HG02642 (cell line): ENCODE data around the gene TRIM71.
"Not testable (repeated sequence)": the region's sequence is repeated elsewhere in the genome, so short reads cannot be mapped to it uniquely, and the experiment has no call there.

Experiments
- ATAC-seq: cut with Tn5 transposase; IDR thresholded peaks from one replicate; pipeline ENCODE4 v1.9.1; 2021; ENCODE audit warnings: mild to moderate bottlenecking; ENCODE audit not compliant: unreplicated experiment, poor library complexity

TRIM71 gene

DNA sequence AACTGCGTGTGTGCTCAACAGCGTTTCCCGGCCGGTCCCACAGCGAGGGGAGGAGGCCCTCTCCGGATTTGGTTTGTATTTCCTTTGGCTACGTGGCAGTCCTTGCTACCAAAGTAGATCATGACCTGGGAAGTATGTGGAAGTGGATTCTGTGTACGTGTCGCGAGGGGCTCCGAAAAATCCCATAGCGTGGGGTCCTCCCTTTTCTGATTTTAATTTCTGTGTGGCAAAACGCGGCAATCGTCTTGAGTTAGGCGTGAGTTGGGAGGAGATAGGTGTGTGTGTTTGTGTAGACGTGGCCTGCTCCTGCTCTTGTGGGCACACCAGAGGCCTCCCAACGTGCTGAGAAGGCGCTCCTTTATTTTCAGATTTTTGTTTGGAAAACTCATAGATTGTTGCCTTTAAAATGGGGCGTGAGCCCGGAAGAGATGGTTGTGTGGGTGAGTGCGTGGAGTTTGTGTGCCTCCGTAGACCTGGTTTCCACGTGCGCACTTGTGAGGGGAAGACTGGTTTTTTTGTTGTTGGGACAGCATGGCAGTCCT, 1.2 kb downstream of the TRIM71 start:
- ATAC-seq: no peak

DNA sequence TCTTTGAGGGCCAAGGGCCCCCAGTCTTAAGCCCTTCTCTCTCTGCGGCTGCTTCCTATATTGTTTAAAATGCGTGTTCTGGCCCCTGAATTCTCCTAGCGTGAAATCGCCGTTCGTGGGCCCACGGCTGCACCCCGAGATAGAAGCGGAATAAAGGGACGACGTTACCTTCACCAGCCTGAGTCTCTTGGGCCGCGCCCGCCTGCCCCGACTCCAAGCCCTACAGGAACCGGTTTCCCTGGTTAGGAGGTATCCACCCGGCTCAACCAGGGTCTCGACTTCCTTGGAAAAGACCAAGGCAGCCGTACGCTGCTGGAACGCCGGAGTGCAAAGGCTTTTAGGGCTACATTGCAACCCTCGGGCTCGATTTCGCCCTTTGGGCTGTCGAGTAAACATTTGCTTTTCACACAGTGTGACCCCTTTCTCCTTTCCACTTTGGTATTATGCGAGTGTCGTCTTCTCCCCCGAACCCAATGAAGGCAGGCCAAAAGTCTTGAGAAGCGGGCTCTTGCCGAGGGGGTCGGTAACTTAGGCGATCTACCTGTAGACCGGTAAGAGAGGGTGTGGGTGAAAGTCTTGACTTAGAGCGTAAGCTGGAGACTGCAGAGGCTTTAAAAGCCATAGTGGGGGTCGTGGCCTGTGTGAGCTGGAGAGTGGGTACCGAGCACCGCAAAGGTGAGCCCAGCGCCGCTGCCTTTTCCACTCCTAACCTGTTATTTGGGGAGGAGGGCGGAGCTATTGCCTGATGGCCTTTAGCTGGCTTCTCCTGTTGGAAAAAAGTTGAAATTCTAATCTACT, 2.0 kb downstream of the TRIM71 start:
- no peak for ATAC-seq

DNA sequence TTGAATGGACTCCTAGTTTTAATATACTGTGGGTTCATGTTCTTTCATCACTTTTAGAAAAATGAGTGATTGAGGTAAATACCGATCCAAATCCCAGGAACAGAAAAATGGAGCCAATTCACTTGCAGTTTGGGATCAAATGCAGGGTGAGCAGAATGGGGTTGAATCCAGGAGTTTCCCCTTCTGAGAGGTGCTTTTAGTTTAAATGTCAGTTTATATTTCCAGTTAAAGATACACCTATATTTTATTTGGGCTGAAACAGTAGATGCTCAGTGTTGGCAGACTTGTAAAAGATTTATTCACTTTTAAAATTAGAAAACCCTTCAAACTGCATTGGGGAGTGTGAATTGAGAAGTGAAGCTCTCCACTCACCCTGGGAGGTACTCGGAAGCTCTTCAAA, 2.6 kb downstream of the TRIM71 start:
- no peak for ATAC-seq

DNA sequence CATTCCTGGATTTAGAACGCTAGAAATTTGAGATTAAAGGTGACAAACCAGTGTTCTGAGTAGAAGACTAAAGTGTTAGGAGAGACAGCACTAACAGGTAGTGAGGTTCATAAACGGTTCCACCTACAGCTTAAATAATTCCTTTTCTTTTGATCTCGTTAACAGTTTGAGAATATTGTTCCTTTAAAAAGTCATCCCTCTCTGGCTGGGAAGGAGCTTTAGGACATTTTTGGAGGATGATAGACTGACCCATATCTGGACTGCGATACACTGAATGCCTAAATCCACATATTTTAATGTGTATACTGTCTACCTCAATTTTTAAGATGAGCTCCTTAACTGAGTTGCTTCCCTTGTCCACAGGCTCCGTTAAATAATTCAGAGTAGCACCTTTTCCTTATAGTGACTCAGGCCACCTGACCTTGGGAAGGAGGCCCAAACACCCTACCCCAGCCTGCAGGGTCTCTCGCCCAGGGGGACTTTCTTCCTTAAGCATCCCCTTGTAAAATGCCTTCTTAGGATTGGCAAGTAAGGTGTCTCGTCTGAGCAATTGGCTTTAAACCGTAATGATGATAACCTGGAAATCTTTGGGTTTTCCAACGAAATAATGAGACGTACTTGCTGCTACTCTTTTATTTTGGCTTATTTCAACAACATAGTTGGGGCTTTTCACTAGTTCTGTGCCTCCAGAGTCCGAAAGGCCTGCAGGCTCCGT, 3.3 kb downstream of the TRIM71 start:
- ATAC-seq: no peak

DNA sequence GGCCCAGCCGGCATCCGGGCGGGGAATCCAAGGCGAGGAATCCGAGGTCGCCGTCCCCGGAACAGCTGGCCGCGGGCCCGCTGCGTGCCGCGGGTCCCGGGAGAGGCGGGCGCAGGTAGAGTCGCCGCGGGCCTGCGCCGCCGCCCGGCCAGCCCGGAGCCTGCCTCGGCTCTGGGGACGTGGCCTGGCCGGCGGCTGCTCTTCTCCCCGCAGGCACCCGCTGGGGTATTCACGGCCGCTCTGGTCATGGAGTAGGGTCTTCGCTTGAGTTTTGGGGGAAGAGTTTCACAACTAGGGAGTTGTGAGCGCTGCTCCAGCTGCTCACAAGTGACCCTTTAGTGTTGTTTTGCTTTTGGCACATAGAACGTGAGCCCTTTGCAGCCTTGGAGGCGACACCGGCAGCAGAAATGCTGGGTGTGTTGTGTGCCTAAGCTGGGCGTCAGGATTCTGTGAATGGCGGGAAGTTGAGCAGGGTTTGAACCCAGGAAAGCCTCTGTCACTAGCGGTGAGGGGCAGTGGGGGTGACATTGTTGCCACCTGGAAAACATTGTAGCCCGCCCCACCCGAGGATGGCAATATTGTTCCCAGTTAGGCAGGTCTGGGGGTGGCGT, 4.0 kb downstream of the TRIM71 start:
- ATAC-seq: no peak

DNA sequence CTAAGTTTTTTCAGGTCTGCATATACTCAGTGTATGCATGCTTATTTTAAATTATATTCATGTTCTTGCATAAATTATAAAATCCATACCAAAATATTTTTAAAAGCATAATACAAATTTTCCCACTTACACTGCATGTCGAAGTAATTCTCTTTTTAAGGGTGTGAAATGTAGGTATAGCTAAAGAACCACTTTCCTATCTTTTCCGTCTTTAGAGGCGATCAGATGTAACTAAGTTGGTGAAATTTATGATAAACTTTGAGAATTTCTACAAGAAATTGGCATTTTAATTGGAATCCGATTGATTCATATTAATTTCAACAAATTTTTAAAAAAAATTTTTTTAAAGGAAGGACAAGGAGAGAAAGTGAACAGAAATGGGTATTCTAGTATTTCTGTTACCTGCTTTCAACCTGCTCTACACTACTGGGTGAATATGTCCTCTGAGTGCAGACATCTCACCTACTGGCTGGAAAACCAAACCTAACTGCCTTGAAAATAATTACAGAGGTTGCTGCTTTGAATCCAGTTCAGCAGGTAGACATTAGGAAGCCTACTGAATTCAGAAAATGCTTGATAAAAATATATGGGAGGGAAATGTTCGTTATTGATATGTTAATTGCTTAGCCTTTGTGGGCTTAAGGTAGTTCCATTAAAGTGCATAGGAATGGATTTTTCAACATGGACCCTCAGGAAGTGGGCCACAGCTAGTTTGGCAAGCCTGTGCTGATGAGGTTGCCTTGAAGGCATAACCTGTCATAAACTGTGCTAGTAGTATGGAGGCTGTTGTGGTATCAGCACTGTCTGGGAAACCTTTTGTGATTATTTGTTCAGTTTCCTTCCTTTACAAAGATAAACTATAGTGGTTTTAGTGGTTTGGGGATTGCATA, 5.1 kb downstream of the TRIM71 start:
- no peak for ATAC-seq

DNA sequence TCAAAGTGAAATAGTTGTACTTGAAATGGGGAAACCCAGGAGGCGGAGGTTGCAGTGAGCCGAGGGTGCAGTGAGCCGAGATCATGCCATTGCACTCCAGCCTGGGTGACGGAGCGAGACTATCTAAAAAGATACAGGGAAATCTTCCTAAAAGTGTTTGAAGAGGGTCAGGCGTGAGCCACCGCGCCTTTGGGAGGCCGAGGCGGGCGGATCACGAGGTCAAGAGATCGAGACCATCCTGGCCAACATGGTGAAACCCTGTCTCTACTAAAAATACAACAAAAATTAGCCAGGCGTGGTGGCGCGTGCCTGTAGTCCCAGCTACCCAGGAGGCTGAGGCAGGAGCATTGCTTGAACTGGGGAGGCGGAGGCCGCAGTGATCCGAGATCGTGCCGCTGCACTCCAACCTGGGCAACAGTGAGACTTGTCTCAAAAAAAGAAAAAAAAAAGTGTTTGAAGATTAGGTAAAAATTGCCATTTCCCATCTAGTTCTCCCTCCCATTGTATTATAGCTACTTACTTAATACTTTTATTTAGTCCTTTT, 5.9 kb downstream of the TRIM71 start:
- ATAC-seq: not testable (repeated sequence)

DNA sequence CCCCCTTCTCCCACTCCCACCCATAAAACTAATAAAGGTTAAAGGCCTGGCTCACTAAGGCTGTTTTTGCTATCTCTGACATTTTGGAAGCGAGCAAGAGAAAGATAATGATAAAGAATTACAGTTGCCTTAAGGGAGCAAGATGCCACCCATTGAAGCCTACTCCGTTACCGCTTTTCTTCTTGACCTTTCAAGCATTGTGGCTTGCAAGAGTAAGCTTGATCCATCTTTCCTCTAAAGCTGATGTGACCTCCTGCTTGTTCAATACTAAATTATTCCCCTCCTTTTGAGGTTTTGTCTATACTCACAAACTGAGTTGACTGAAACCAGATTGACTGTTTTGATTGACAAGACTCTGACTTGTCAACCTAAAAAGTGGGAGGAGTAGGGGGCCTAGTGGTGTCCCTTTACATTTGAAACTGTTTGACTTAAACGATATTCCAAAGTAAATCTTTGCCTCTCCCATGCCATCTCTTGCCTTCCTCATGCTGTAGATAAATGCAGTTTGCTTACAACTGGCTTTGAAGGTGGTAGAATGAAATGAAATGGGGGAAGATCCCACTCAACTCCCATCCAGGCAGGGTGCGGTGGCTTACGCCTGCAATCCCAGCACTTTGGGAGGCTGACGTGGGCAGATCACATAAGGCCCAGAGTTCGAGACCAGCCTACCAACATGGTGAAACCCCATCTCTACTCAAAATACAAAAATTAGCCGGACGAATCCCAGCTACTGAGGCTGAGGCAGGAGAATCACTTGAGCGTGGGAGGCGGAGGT, 8.0 kb downstream of the TRIM71 start:
- ATAC-seq: no peak

DNA sequence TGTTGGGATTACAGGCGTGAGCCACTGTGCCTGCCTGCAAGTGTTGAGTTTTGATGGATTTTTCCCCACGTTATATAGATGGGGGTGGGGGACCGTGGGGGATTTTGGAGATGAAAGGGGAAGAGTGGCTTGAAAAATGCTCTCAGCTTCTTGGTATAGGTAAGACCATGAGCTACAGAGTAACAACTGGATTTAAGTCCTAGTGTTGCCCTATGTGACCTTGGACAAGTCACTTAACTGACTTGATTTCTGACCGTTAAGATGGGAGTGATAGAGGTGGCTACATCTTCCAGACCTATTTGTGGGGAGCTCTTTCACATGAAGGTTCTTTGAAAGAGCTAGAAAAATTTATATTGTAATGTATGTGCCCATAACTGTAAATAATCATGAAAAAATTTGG, 13.3 kb downstream of the TRIM71 start:
- no peak for ATAC-seq

DNA sequence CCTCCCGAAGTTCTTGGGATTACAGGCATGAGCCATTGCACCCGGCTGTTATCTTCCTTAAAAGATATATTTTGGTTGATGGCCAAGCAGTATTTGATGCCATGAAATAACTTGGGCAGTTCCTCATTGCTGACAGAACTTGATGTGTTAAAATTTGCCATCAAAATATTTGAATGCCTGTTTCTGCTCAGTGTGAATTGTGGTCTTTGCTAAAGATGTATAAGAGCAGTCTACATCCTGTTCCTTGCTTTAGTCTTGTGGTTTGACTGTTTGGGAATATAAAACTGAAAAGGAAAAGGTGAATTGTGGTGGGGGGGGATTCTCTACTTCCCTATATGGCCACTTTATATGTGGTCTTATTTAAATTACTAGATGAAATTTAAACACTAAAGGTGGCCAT, 14.0 kb downstream of the TRIM71 start:
- no peak for ATAC-seq

DNA sequence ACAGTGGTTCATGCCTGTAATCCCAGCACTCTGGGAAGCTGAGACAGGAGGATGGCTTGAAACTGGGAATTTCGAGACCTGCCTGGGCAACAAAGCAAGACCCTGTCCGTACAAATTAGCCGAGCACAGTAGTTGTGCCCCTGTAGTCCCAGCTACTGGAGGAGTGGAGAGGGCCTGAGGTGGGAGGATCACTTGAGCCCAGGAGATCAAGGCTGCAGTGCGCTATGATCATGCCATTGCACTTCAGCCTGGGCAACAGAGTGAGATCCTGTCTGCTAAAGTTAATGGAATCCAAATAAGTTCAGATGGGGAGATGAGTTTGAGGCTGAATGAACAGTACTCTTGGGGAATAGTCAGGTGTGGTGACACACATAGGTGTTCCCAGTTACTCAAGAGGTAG, 14.4 kb downstream of the TRIM71 start:
- no peak for ATAC-seq

DNA sequence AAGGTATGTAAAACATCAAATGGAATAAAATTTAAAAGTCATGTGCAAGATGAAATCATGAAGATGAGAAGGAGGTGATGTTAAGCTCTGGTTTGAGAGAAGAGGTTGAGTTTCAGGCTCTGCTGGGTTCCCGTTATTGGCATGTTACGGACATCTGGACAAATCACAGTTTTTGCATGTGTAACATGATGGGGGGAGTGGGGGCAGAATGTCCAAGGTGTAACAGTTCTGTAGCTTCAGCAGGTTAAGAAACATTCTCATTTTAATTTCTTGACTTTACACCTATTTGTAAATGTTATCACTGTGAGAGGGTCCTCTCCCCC, 17.2 kb downstream of the TRIM71 start:
- ATAC-seq: no peak

DNA sequence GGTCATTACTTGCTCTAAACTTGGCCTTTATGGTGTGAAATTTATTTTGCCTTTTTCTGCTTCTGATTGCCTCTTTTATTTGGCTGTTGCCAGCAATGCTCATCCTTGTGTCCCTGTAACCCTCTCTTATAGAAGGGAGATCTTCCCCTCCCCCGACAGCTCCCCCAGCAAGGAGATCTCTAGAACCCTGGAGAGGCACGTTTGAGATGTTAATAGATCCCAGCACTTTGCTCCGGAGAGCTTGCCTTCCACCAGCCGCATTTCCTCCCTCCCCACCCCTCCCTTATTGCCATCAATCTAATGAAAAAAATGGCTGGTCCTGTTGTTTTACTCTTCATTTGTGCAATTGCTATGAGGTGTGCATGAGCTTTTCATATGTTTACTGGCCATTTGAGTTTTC, 18.2 kb downstream of the TRIM71 start:
- no peak for ATAC-seq

DNA sequence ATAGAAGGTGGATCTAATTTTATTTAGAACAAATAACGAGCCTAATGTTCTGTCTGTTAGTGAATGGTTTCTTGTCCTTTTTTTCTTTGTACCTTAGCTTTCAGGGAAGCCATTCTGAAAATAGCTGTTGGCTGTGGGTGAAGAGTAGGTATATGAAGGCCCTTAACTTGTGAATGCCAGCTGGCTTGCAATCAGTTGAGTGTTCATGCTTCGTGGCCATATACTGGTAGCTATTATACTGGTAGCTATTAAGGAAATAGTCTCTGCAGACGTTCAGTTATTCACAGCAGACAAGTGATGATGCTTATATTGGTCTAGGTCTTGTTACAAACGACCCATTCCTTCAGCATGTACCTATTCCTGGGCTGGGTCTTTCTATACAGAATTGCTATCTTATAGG, 18.8 kb downstream of the TRIM71 start:
- no peak for ATAC-seq

DNA sequence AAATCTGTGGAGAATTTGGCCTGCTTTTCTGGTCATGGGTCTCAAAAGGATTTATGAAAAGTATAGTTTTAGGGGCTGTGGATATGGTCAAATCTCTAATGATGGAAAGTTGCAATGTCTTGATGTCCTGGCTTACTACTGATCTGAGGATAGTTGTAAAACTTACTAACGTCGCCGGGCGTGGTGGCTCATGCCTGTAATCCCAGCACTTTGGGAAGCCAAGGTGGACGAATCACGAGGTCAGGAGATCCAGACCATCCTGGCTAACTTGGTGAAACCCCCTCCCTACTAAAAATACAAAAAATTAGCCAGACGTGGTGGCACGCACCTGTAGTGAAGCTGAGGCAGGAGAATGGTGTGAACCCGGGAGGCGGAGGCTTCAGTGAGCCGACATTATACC, 19.6 kb downstream of the TRIM71 start:
- ATAC-seq: no peak

DNA sequence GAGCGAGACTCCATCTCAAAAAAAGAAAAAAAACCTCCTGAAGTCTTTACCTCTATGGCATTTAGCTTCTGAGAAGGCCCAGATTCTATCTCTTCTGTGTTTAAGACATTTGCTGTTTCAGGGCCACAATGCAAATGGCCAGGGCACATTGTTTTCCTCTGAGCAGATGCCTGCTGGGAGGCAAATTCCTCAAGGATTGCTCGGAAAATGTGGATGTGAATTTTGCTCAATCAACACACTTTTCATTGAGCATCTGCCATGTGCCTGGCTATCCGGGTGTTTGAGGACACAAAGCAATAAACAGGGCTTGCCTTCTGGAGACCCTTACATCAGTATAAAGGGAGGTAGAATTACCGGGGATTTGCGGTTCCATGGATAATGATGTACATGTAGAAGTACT, 20.0 kb downstream of the TRIM71 start:
- ATAC-seq: no peak

DNA sequence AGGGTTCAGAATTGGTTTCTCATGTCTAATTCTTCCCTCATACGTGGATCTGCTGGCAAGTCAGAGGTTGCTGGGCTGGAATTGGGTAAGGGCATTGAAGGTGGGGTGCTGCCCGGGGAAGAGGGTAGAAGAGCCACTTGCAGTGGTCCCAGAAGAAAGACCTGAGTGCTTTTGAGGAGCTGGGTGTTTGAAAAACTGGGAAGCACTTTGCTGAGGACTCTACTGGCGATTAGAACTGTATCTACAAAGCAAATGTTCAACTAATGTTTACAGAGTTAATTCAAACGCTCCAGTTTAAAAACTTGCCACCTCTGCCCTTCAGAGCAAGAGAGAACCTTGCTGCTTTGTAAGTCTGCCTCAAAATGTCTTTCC, 21.9 kb downstream of the TRIM71 start:
- ATAC-seq: no peak

DNA sequence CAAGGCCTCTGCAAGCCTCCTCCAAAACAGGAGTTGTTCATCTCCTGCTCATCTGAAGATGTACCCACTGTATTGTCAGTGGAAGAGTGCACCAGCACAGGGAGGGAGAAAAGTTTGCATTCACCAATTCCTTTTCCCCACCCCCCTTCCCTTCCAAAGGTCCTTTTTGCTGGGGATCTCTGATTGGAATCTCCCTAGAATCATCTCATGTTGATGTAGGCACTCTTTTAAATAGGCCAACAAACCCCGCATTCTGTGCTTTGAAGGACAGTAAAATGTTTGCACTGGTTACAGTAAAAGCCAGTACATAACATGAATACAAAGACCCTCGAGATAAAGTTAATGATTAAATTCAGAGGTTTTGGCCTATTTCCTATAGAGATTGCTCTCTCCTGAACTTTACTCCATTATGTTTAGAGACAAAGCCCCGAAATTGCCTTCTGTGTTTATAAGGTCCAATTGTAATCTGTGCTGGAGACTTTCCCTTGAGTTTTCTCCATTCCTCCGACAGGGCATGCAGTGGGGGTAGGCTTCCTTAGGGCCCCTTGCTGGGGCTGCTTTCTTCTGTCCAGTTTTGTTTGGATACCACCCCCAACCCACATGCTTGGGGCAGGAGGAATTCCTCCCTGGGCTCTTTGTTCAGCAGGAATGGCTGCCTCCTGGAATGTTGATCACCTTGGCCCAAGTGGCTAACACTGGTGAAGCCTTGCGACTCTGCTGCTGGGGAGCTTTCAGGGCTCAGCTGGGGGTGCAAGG, 22.5 kb downstream of the TRIM71 start:
- no peak for ATAC-seq

DNA sequence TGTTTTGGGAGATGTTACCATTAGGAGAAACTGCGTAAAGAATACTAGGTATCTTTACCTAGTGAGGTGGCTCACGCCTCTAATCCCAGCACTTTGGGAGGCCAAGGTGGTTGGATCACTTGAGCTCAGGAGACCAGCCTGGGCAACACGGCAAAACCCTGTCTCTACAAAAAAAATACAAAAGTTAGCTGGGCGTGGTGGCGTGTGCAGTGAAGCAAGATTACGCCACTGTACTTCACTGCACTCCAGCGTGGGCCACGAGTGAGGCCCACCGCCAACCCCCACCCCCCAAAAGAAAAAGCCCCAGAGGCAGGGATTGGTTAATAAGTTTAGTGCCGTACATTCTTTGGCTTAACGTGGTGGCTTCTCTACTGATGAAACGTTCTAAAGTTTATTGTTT, 23.5 kb downstream of the TRIM71 start:
- no peak for ATAC-seq
